Measurements from ENCODE around the gene RAVER1.

The RAVER1 gene

DNA sequence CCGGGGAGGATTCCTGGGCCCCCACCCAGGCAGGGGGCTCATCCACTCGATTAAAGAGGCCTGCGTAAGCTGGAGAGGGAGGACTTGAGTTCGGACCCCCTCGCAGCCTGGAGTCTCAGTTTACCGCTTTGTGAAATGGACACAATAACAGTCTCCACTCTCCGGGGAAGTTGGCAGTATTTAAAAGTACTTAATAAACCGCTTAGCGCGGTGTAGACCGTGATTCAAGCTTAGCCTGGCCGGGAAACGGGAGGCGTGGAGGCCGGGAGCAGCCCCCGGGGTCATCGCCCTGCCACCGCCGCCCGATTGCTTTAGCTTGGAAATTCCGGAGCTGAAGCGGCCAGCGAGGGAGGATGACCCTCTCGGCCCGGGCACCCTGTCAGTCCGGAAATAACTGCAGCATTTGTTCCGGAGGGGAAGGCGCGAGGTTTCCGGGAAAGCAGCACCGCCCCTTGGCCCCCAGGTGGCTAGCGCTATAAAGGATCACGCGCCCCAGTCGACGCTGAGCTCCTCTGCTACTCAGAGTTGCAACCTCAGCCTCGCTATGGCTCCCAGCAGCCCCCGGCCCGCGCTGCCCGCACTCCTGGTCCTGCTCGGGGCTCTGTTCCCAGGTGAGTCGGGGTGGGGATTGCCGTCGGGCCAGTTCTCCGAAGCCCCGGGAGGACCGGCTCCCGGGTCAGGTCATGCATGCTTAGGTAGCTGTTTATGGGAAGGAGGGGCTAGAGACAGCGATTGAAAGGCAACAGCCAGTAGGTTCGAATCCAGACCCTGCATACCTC lies 62.5 kb downstream of the RAVER1 start, which contains the start of gene ICAM1:
ICAM1 (plus strand) TSS at position 505 of the 779 bp plus-strand sequence; CDS start at position 545, 40 bp downstream.
- peak; percentile 52 to 60 for DNase-seq (ENCODE audit: low read depth in 2 of 2, low spot score in 1 of 2)

DNA sequence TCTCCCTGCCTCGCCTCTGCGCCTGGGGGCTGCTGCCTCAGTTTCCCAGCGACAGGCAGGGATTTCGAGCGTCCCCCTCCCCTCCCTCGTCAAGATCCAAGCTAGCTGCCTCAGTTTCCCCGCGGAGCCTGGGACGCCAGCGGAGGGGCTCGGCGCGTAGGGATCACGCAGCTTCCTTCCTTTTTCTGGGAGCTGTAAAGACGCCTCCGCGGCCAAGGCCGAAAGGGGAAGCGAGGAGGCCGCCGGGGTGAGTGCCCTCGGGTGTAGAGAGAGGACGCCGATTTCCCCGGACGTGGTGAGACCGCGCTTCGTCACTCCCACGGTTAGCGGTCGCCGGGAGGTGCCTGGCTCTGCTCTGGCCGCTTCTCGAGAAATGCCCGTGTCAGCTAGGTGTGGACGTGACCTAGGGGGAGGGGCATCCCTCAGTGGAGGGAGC lies 63.1 kb downstream of the RAVER1 start:
- DNase-seq (ENCODE audit: low read depth in 2 of 2, low spot score in 1 of 2) = peak; percentile 62

DNA sequence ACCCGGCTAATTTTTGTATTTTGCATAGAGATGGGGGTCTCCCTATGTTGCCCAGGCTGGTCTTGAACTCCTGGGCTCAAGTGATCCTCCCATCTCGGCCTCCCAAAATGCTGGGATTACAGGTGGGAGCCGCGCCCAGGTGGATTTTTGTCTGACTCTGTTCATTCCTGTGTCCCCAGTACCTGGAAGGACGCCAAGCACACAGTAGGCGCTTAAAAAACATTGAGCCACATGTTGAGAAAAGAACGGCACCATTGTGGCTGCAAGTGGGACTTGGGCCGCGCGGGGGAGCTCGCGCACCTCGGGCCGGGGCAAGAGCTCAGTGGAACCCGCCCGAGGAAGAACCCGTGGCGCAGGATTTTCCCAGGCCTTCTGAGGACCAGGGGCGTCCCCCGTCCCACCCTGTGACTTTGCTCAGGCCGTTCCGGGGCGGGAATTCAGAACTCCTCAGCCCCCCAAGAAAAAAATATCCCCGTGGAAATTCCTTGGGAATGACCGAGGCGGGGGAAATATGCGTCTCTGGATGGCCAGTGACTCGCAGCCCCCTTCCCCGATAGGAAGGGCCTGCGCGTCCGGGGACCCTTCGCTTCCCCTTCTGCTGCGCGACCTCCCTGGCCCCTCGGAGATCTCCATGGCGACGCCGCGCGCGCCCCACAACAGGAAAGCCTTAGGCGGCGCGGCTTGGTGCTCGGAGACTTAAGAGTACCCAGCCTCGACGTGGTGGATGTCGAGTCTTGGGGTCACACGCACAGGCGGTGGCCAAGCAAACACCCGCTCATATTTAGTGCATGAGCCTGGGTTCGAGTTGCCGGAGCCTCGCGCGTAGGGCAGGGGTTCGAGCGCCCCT lies 63.8 kb downstream of the RAVER1 start:
- DNase-seq (ENCODE audit: low read depth in 2 of 2, low spot score in 1 of 2) = peak; percentile 69 to 82

DNA sequence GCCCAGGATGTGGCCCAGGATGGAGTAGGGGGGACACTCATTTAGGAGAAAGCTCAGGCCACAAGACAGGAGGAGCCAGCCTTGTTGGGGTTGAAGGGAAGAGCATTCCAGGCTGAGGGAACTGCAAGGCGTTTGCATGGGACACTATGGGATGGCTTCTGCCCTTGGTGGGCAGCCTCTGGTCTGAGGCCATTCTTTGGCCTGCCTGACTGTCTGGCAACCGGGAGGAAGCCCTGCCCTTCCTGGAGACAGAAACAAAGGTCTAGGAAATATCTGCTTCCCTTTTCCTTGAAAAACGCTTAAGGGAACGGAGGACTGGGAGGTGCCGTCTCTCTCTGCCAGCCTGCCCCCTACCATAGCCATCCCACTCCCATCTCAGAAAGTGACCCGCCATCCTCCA lies 65.3 kb downstream of the RAVER1 start:
- no peak for DNase-seq (ENCODE audit: low read depth in 2 of 2, low spot score in 1 of 2)

DNA sequence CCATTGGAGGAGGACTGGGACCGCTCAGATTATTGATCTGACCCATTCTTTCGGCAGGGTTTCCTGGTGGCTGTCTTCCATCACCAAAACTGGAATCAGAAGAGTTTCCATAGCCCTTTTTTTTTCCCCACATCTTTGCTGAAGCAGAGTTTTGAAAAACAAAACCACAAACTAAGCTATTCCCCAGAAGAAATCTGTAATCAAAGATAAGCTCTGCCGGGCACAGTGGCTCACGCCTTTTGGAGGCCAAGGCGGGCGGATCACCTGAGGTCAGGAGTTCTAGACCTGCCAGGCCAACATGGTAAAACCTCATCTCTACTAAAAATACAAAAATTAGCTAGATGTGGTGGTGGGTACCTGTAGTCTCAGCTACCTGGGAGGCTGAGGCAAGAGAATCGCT lies 66.6 kb downstream of the RAVER1 start:
- DNase-seq (ENCODE audit: low read depth in 2 of 2, low spot score in 1 of 2) = no peak
